SK-N-SH (cell line): ENCODE data around the gene DUSP16. TPM values are rescaled to one million over a fixed set of nuclear protein-coding genes. Genes with fewer than 3 reads are reported as not detected.
A peak's percentile ranks its signal among the peaks of the same experiment; 100 is the strongest.

Experiments
- CTCF ChIA-PET: fragments of 300-600, 350-600 bp; formaldehyde crosslinking; extraction: SDS; loops from one replicate; lab custom pipeline; 2021; lab: Yijun Ruan, JAX
- POLR2A ChIA-PET: fragments of 350-600 bp; sonication (Branson Sonifier 250); formaldehyde crosslinking; extraction: SDS; loops from one replicate; lab custom pipeline; 2020; ENCODE audit warnings: antibody characterized with exemption, inconsistent platforms; lab: Yijun Ruan, JAX
- DNase-seq: peaks from one replicate; pipeline ENCODE4 v3.0.0; 2012
- H2AFZ ChIP-seq: fragments of 200-600 bp; sonication (generic); 2 replicates; pipeline ENCODE4 v1.8.1; 2016; ENCODE audit warnings: antibody characterized with exemption, mild to moderate bottlenecking, low read depth
- H3F3A ChIP-seq: fragments of 200-600 bp; sonication (generic); replicated peaks from 2 replicates; pipeline ENCODE3; 2016; ENCODE audit warnings: antibody characterized with exemption, mild to moderate bottlenecking; ENCODE audit not compliant: insufficient read depth
- H3K27ac ChIP-seq, 2 experiments: fragments of 200-500 bp in 1 of 2; fragments of 200-600 bp in 1 of 2; sonication (Bioruptor generic) in 1 of 2; sonication (generic), shearing (Covaris generic) in 1 of 2; 2 replicates each; pipeline versions ENCODE4 v1.5.1 to v1.6.1; 2014 to 2016; ENCODE audit warnings: low read depth in 2 of 2, inconsistent platforms in 1 of 2, low read length in 1 of 2, mild to moderate bottlenecking in 1 of 2, mixed read lengths in 1 of 2
- H3K27me3 ChIP-seq: fragments of 200-600 bp; sonication (generic), shearing (Covaris generic); 2 replicates; pipeline ENCODE4 v1.6.1; 2016; ENCODE audit warnings: mixed run types; ENCODE audit not compliant: insufficient read depth
- H3K36me3 ChIP-seq, 2 experiments: fragments of 200-500 bp in 1 of 2; fragments of 200-600 bp in 1 of 2; sonication (Bioruptor generic) in 1 of 2; sonication (generic) in 1 of 2; replicated peaks in 1 of 2; 2 replicates each; pipeline versions ENCODE3 to v1.5.1; 2014 to 2016; ENCODE audit warnings: low read length in 1 of 2, mild to moderate bottlenecking in 1 of 2; ENCODE audit not compliant: insufficient read depth in 2 of 2, control insufficient read depth in 1 of 2
- H3K4me1 ChIP-seq, 2 experiments: fragments of 200-500 bp in 1 of 2; fragments of 200-600 bp in 1 of 2; sonication (Bioruptor generic) in 1 of 2; sonication (generic), shearing (Covaris generic) in 1 of 2; 2 replicates each; pipeline versions ENCODE4 v1.5.1 to v1.6.1; 2014 to 2016; ENCODE audit warnings: low read depth in 1 of 2, low read length in 1 of 2, mixed run types in 1 of 2; ENCODE audit not compliant: insufficient read depth in 2 of 2, control insufficient read depth in 1 of 2
- H3K4me2 ChIP-seq: fragments of 200-600 bp; sonication (generic), shearing (Covaris generic); 2 replicates; pipeline ENCODE4 v1.6.1; 2017; ENCODE audit warnings: mixed run types
- H3K4me3 ChIP-seq, 2 experiments: fragments of 200-500 bp in 1 of 2; fragments of 200-600 bp in 1 of 2; sonication (Bioruptor generic) in 1 of 2; sonication (generic), shearing (Covaris generic) in 1 of 2; 2 replicates each; pipeline versions ENCODE4 v1.5.1 to v1.8.1; 2014 to 2016; ENCODE audit warnings: low read depth in 2 of 2, inconsistent platforms in 1 of 2, low read length in 1 of 2, mild to moderate bottlenecking in 1 of 2, mixed read lengths in 1 of 2, moderate library complexity in 1 of 2
- H3K79me2 ChIP-seq: fragments of 200-600 bp; sonication (generic); 2 replicates; pipeline ENCODE4 v1.8.1; 2017; ENCODE audit warnings: mild to moderate bottlenecking; ENCODE audit not compliant: insufficient read depth
- H3K9ac ChIP-seq: fragments of 200-600 bp; sonication (generic); 2 replicates; pipeline ENCODE4 v1.6.1; 2017; ENCODE audit warnings: mixed run types
- H3K9me2 ChIP-seq: fragments of 200-600 bp; sonication (generic); 2 replicates; pipeline ENCODE4 v1.6.1; 2017; ENCODE audit warnings: mixed run types
- H3K9me3 ChIP-seq: fragments of 200-600 bp; sonication (generic); 2 replicates; pipeline ENCODE4 v1.6.1; 2017; ENCODE audit warnings: mixed run types, mild to moderate bottlenecking, moderate library complexity
- H4K20me1 ChIP-seq: fragments of 200-600 bp; sonication (generic); 2 replicates; pipeline ENCODE4 v1.6.1; 2017; ENCODE audit warnings: mild to moderate bottlenecking, mixed run types; ENCODE audit not compliant: insufficient read depth
- CHD2 ChIP-seq: fragments of 150-350 bp; IDR thresholded peaks from 2 replicates; pipeline ENCODE4 v1.6.1; 2018; ENCODE audit warnings: low read length; ENCODE audit not compliant: partially characterized antibody
- ELF1 ChIP-seq: IDR thresholded peaks from 2 replicates; pipeline ENCODE4 v1.4.0; 2012
- EP300 ChIP-seq, 2 experiments: IDR thresholded peaks; 2 replicates each; pipeline versions ENCODE4 v1.4.0 to v1.6.1; 2012; ENCODE audit warnings: borderline replicate concordance in 1 of 2, low read depth in 1 of 2, low read length in 1 of 2
- FOSL2 ChIP-seq: IDR thresholded peaks from 2 replicates; pipeline ENCODE4 v1.4.0; 2012; ENCODE audit warnings: low read depth, mild to moderate bottlenecking, moderate library complexity, borderline replicate concordance
- FOXJ3 ChIP-seq: sonication (generic); formaldehyde crosslinking; IDR thresholded peaks from 2 replicates; pipeline ENCODE4 v1.5.1; 2020; ENCODE audit warnings: mild to moderate bottlenecking, missing genetic modification reagents
- FOXM1 ChIP-seq: IDR thresholded peaks from 2 replicates; pipeline ENCODE4 v1.4.0; 2012; ENCODE audit warnings: low read depth, mild to moderate bottlenecking
- GABPA ChIP-seq: IDR thresholded peaks from 2 replicates; pipeline ENCODE4 v1.4.0; 2012; ENCODE audit warnings: low read depth, mild to moderate bottlenecking
- GATA2 ChIP-seq: sonication (generic); formaldehyde crosslinking; IDR thresholded peaks from 2 replicates; pipeline ENCODE4 v1.5.0; 2020; ENCODE audit warnings: mild to moderate bottlenecking, missing genetic modification reagents
- IRF3 ChIP-seq: fragments of 150-350 bp; IDR thresholded peaks from 2 replicates; pipeline ENCODE4 v1.6.1; 2016; ENCODE audit warnings: mild to moderate bottlenecking, low read depth, low read length
- JUND ChIP-seq: IDR thresholded peaks from 2 replicates; pipeline ENCODE4 v1.4.0; 2012
- MAX ChIP-seq: IDR thresholded peaks from 2 replicates; pipeline ENCODE4 v1.4.0; 2012; ENCODE audit warnings: low read depth
- NFIC ChIP-seq: IDR thresholded peaks from 2 replicates; pipeline ENCODE4 v1.4.0; 2012; ENCODE audit warnings: borderline replicate concordance
- NRF1 ChIP-seq: IDR thresholded peaks from 2 replicates; pipeline ENCODE4 v1.6.1; 2012; ENCODE audit warnings: low read depth, mild to moderate bottlenecking, low read length
- POLR2AphosphoS5 ChIP-seq: IDR thresholded peaks from 2 replicates; pipeline ENCODE4 v1.6.1; 2012; ENCODE audit warnings: low read depth, low read length
- RAD21 ChIP-seq: IDR thresholded peaks from 2 replicates; pipeline ENCODE4 v1.6.1; 2012; ENCODE audit warnings: mild to moderate bottlenecking, low read length
- RCOR1 ChIP-seq: fragments of 150-350 bp; IDR thresholded peaks from 2 replicates; pipeline ENCODE4 v1.6.1; 2017; ENCODE audit warnings: antibody characterized with exemption, low read length
- RFX5 ChIP-seq: IDR thresholded peaks from 2 replicates; pipeline ENCODE4 v1.6.1; 2012; ENCODE audit warnings: mild to moderate bottlenecking, improper control_type of control experiment, low read length
- SIN3A ChIP-seq: IDR thresholded peaks from 2 replicates; pipeline ENCODE4 v1.6.1; 2012; ENCODE audit warnings: low read depth, mild to moderate bottlenecking, low read length, moderate library complexity, borderline replicate concordance
- SMC3 ChIP-seq: IDR thresholded peaks from 2 replicates; pipeline ENCODE4 v1.6.1; 2012; ENCODE audit warnings: low read depth, low read length, improper control_type of control experiment
- USF2 ChIP-seq: fragments of 150-350 bp; IDR thresholded peaks from 2 replicates; pipeline ENCODE4 v1.6.1; 2017; ENCODE audit warnings: antibody characterized with exemption, low read length, low read depth, borderline replicate concordance
- WGBS: methylation state at CpG from one replicate; pipeline ENCODE4 v1.1.6; 2017; ENCODE audit warnings: low lambda C conversion rate; 5-methylcytosine and 5-hydroxymethylcytosine counted together
- polyA plus RNA-seq, 3 experiments: library from polyadenylated mRNA; depleted of rRNA; stranded (reverse); fragments of >200 nt; gene quantifications; 2 replicates each; pipeline ENCODE4 v1.2.3, GENCODE V29; 2012
- TF ChIP-seq, protein P1 (sequence below): IDR thresholded peaks from 2 replicates; pipeline ENCODE4 v1.6.1; 2012; ENCODE audit warnings: mild to moderate bottlenecking, low read depth, low read length, moderate library complexity

The DUSP16 gene
- polyA plus RNA-seq, 1 of the 3 experiments (the other 2 are of a cell fraction): 7.1 TPM

- POLR2A ChIA-PET: no interaction called here
- no peaks in the 10 kb centered on the region for H3K9me3 ChIP-seq
- H3F3A ChIP-seq: peaks cover 15% of the 10 kb centered on the region
- H3K27me3 ChIP-seq: no peaks in the 10 kb centered on the region
- H3K79me2 ChIP-seq: peaks cover 93% of the 10 kb centered on the region
- DNase-seq: no peak
- H3K9me2 ChIP-seq: no peaks in the 10 kb centered on the region
- no peaks in the 10 kb centered on the region for H4K20me1 ChIP-seq
- 75% methylated on average over 7 of the region's 7 CpGs for WGBS
- CTCF ChIA-PET: no interaction called here
- peaks cover 9 to 12% of the 10 kb centered on the region in 2 experiments for H3K4me1 ChIP-seq
- no peak overlapping the region for H3K4me2 ChIP-seq
- H2AFZ ChIP-seq: no peak overlapping the region
- H3K27ac ChIP-seq: peak overlapping the region in 1 of 2 experiments; percentile 5; a peak in 1 of 4 replicates
- no peak overlapping the region for H3K4me3 ChIP-seq
- H3K9ac ChIP-seq: no peak overlapping the region
- TF ChIP-seq CHD2 (no peak), SIN3A (no peak), EP300 (IDR thresholded peaks at IDR 0.05; ENCODE audit: borderline replicate concordance in 1 of 2, low read depth in 1 of 2, low read length in 1 of 2) (no peak), RFX5 (no peak), NFIC (no peak), NRF1 (no peak), FOSL2 (no peak), FOXJ3 (CRISPR knock-in tag) (no peak), FOXM1 (no peak)
- peaks cover 4 to 10% of the 10 kb centered on the region in 2 experiments for H3K36me3 ChIP-seq
These were observed 23.4 kb downstream of the DUSP16 start for GRCh38 chr12:12539028-12539810.

GRCh38 chr12:12538535-12538934 is 24.1 kb downstream of the DUSP16 start:
- Histone ChIP-seq H3K4me1 (peaks cover 14 to 19% of the 10 kb centered on the region in 2 experiments), H3K4me2 (no peak overlapping the region), H3K9ac (no peak overlapping the region), H3K27ac (no peak overlapping the region; a peak in 1 of 4 replicates), H3K4me3 (no peak overlapping the region), H3K9me3 (no peaks in the 10 kb centered on the region), H3K9me2 (no peaks in the 10 kb centered on the region), H4K20me1 (no peaks in the 10 kb centered on the region), H3K36me3 (peaks cover 4 to 10% of the 10 kb centered on the region in 2 experiments), H3F3A (peaks cover 11% of the 10 kb centered on the region), H3K27me3 (no peaks in the 10 kb centered on the region), H3K79me2 (peaks cover 92% of the 10 kb centered on the region), H2AFZ (no peak overlapping the region)
- ChIA-PET POLR2A (no interaction called here), CTCF (no interaction called here)
- 82% methylated on average over 3 of the region's 3 CpGs for whole genome bisulfite sequencing
- no peak for DNase-seq
- no peak for TF ChIP-seq RCOR1
- no peak for TF ChIP-seq POLR2AphosphoS5
- no peak for TF ChIP-seq RFX5
- no peak for TF ChIP-seq SIN3A
- no peak for TF ChIP-seq GATA2 (CRISPR knock-in tag)
- no peak for TF ChIP-seq EP300 (IDR thresholded peaks at IDR 0.05; ENCODE audit: borderline replicate concordance in 1 of 2, low read depth in 1 of 2, low read length in 1 of 2)
- no peak for TF ChIP-seq NFIC
- TF ChIP-seq IRF3: no peak
- TF ChIP-seq RAD21: no peak
- TF ChIP-seq FOXJ3 (CRISPR knock-in tag): no peak
- no peak for TF ChIP-seq USF2
- no peak for TF ChIP-seq ELF1
- no peak for TF ChIP-seq MAX
- no peak for TF ChIP-seq GABPA
- no peak for TF ChIP-seq SMC3
- TF ChIP-seq, protein P1, sequence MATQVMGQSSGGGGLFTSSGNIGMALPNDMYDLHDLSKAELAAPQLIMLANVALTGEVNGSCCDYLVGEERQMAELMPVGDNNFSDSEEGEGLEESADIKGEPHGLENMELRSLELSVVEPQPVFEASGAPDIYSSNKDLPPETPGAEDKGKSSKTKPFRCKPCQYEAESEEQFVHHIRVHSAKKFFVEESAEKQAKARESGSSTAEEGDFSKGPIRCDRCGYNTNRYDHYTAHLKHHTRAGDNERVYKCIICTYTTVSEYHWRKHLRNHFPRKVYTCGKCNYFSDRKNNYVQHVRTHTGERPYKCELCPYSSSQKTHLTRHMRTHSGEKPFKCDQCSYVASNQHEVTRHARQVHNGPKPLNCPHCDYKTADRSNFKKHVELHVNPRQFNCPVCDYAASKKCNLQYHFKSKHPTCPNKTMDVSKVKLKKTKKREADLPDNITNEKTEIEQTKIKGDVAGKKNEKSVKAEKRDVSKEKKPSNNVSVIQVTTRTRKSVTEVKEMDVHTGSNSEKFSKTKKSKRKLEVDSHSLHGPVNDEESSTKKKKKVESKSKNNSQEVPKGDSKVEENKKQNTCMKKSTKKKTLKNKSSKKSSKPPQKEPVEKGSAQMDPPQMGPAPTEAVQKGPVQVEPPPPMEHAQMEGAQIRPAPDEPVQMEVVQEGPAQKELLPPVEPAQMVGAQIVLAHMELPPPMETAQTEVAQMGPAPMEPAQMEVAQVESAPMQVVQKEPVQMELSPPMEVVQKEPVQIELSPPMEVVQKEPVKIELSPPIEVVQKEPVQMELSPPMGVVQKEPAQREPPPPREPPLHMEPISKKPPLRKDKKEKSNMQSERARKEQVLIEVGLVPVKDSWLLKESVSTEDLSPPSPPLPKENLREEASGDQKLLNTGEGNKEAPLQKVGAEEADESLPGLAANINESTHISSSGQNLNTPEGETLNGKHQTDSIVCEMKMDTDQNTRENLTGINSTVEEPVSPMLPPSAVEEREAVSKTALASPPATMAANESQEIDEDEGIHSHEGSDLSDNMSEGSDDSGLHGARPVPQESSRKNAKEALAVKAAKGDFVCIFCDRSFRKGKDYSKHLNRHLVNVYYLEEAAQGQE: no peak
- TF ChIP-seq JUND: no peak
